Erythroblast (primary cell): ENCODE data around the gene PCYT2.
A peak's percentile ranks its signal among the peaks of the same experiment; 100 is the strongest.

ENCODE experiments used
- GATA1 ChIP-seq: IDR thresholded peaks from 2 replicates; pipeline ENCODE4 v1.6.1; 2011; ENCODE audit warnings: low read depth, mild to moderate bottlenecking, control low read depth, low read length, moderate library complexity
- POLR2A ChIP-seq: IDR thresholded peaks from 2 replicates; pipeline ENCODE4 v1.6.1; 2011; ENCODE audit warnings: mild to moderate bottlenecking, low read length

- TF ChIP-seq POLR2A (peak; percentile 50), GATA1 (no peak)
These were observed 6.5 kb upstream of the PCYT2 start, which contains the start of gene SIRT7 for GRCh38 chr17:81917565-81918332.
